Putamen (tissue), 1 donor: Measurements from ENCODE around the gene L3HYPDH.

ENCODE experiments used
- DNase-seq: peaks from one replicate; pipeline ENCODE4 v3.0.0-alpha.2; 2016; ENCODE audit warnings: low spot score

The L3HYPDH gene

DNA sequence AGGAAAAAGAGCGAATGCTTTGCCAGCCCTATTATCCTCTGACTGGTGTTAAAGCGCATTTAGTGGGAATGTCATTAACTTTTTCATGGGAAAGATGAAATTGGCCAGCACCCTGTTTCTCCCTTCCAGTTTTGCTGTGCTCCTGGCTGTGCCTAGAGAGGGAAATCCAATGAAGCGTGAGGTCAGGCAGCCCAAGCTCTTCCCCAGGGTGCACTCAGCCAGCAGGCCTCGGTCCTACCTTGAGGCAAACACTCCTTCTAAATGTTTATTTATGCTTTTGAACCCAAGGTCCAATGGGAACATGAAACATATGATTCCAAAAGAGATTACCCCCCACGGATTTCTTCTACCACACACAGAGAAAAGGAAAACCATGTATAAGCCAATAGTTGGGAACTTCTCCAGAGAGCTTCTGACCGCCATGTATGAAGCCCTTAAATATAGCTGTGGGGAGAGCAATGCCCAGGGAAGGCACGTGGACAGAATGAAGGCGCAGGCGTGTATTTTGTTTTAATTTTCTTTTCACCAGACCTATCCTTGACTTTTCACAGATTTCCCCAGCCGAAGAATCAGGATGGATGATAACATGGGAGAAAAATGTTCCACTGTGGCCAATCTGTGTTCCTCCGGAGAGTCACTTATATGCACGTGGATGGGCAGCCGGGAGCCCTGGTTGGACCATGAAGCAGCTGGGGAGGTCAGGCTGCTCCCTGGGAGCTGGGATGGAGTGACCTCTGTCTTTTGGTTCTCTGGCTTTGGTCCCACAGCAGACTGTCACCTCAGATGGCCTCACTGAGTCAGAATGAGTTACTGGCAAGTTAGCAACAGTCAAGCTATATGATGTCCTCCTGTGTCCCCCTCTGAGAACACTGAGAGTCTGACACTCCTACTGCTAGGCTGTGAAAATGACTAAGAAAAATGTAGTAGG is 56.3 kb downstream of the L3HYPDH start:
- DNase-seq: no peak

DNA sequence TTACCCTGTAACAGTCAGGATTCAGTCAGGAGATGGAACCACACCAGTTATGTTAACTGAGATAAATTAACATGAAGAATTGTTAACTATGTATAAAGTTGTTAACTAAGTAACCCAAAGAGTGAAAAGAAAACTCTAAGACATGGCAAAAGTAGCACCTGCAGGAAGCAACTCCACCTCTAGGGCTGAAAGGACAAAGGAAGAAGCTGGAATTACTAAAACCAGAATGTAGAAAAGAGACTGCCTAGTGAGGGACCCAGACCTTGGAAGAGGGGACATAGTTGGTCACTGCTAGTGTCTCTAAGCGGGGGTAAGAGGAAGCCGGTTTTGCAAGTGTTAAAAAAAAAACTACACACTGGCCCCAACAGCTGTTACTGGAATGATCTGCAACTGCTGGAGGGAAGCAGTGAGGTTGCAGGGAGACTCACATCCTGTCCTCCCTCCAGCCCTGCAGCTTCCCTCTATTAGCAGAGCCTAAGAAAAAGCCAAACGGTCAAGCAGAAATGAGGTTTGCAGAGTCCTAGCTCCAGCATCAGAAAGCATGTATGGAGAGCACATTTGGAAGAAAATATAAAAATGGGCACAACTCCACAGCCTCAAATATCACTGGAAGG is 58.8 kb downstream of the L3HYPDH start:
- DNase-seq: no peak

DNA sequence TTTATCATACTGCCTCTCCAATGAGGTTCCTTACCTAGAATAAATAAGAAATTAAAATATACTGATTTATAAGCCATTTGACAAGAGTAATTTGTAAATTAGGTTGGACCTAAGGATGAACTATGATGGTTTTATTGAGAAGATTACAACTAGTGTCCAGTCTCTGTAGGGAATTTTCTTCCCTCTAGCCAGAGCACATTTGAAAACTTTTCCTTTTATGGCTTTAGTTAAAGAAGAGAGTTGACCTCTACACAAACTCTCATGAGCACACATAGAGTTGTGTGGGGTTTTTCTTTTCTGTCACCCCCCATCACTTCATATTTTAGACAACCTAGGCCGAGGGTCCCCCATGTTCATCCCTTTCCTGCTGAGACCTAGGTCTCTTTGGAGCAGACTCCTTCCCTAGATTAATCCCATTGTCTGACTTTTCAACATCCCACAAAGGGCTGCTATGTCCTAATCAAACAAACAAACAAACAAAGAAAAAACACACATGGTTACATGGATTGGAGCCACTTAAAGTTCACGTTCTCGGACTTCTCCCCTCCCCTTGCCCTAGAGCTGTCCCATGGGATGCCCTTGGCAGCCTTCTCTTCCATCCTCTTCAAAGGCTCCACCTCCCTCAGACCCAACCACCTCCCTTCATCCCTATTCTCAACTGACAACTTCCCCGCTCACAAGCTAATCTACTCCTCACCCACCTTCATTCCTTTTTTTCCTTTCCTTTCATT is 59.7 kb downstream of the L3HYPDH start:
- DNase-seq: no peak
